ENCODE data around the gene TENM3.

TENM3 gene

GRCh38 chr4:182758273-182758672, 515.1 kb downstream of the TENM3 start:
- DNase-seq: no peak

GRCh38 chr4:182760551-182761043, 517.4 kb downstream of the TENM3 start:
- DNase-seq: no peak

- no peak for DNase-seq
Measured at GRCh38 chr4:182764137-182764536, 520.9 kb downstream of the TENM3 start.

GRCh38 chr4:182764642-182765041, 521.4 kb downstream of the TENM3 start:
- no peak for DNase-seq

GRCh38 chr4:182765987-182766856, 523.0 kb downstream of the TENM3 start:
- no peak for DNase-seq

DNA sequence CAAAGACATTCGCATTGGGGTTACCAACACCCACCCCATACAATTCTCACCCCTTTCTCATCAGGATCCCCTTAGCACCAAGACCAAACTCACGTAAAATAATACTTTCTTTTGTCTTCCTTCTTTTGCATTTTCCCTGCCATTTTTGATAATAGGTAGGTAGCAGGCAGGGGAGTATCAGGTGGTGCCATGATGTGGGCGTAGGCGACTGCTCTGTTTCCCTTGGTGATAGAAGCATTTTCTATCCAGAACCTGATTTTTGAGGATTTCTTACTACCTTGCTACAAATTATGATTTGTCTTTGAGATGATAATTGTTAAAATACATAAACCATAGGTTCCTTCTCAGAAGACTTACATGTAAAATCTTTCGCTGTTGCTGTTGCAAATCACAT, 523.7 kb downstream of the TENM3 start:
- no peak for DNase-seq

- DNase-seq: no peak
Measured at GRCh38 chr4:182768838-182769237, 525.6 kb downstream of the TENM3 start.

DNA sequence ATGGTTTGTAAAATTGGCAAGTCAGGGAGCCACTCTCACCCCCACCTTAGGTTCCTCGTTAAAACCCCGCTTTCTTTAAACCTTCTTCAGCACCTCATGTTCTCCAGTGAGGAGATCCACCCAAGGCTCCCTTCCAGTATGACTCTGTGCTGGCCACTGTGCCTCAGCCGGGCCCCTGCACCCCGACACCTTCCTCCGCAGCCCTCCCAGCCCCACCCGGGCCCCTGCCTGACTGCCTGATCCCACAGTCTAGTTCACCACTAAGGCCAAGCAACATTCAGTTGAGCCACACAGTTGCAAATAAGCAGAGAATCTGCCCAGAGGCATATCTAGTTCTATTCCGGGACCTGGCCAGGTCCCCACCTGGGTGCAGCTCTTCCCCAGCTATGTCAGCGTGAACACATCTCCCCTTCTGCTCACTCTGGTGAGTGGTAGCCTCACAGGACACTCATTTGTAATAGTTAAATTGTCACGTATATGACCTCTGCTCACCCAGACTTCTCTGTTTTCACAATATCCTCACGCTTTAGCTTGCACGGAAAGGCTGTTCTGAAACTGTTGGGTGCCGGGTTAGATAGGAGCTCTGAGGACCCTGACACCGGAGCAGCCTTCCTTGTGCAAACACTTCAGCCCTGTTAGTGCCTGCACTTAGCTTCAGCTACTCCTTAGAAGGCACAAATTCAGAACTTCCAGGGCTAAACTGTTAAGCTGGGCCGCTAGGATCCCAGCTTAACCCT, 527.2 kb downstream of the TENM3 start:
- DNase-seq: no peak

GRCh38 chr4:182770996-182771514, 527.9 kb downstream of the TENM3 start:
- DNase-seq: no peak

- no peak for DNase-seq
Measured at GRCh38 chr4:182775075-182775474, 531.9 kb downstream of the TENM3 start.

GRCh38 chr4:182776376-182777105, 533.3 kb downstream of the TENM3 start:
- no peak for DNase-seq

GRCh38 chr4:182778222-182778982, 535.2 kb downstream of the TENM3 start:
- no peak for DNase-seq

DNA sequence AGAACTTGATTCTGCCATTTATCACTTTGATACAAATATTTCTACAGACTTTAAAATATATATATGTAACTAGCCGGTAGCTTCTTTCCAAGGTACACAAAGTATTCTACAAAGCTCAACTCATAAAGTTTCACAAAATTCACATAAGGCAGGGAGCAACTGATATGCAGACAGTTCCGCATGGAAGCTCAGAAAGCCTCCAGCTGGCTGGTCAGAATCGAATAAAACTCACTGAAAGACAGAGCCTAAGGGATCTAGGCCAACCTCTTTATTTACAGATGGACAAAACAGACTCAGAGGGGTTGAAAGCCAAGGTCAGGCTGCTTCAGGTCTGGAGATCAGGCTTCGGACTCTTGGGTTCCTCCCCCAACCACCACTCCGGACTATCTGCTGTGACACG, 543.8 kb downstream of the TENM3 start:
- DNase-seq: no peak

- DNase-seq: no peak
Measured at GRCh38 chr4:182788201-182788600, 545.0 kb downstream of the TENM3 start.

- DNase-seq: no peak
Measured at GRCh38 chr4:182789529-182789928, 546.3 kb downstream of the TENM3 start.

GRCh38 chr4:182795446-182796238, 552.4 kb downstream of the TENM3 start:
- DNase-seq: no peak

DNA sequence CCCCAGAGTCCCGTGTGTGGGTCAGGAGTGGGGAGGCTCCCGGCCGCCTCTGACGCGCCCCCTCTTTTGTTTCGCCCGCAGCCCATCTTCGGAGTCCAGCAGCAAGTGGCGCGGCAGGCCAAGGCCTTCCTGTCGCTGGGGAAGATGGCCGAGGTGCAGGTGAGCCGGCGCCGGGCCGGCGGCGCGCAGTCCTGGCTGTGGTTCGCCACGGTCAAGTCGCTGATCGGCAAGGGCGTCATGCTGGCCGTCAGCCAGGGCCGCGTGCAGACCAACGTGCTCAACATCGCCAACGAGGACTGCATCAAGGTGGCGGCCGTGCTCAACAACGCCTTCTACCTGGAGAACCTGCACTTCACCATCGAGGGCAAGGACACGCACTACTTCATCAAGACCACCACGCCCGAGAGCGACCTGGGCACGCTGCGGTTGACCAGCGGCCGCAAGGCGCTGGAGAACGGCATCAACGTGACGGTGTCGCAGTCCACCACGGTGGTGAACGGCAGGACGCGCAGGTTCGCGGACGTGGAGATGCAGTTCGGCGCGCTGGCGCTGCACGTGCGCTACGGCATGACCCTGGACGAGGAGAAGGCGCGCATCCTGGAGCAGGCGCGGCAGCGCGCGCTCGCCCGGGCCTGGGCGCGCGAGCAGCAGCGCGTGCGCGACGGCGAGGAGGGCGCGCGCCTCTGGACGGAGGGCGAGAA, 556.5 kb downstream of the TENM3 start:
- no peak for DNase-seq

DNA sequence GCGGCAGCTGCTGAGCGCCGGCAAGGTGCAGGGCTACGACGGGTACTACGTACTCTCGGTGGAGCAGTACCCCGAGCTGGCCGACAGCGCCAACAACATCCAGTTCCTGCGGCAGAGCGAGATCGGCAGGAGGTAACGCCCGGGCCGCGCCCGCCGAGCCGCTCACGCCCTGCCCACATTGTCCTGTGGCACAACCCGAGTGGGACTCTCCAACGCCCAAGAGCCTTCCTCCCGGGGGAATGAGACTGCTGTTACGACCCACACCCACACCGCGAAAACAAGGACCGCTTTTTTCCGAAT, 557.0 kb downstream of the TENM3 start:
- DNase-seq: no peak

DNA sequence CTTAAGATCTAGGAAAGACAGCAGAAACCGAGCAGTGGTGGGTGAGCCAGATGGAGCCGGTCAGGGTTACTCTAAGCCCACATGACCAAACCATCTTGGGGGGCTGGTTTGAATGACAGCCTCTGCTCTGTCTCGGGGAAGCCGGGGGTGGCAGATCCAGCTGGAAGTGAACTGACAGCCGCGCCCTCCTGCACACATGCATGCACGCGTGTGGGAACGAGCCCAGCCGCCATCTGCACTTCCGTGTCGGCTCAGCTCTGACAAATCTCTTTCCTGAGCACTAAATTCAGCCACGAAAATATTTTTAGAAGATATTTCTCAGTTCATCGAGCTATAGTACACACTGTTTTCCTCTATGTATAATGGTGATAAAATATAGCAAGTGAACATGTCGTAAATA, 558.4 kb downstream of the TENM3 start:
- no peak for DNase-seq

DNA sequence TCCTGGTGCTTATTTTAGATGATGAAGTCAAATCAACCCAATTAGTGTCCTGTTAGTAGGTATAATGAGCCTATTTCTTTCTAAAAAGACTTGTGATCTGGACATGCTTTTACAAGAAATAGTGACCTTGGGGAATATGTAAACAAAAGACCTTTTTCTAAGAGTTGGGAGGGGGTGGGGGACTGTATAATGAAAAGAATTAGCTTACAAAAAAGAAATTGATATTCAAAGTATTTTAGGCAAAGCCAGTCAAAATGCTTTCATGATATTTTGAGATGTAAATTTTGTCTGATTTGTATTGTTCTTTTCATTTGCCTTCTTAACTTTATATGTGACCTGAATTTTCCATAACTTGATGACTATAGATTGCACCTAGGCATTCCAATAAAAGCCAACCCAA, 559.4 kb downstream of the TENM3 start:
- no peak for DNase-seq

- no peak for DNase-seq
Measured at GRCh38 chr4:182803235-182803634, 560.0 kb downstream of the TENM3 start.

All from activated CD4-positive, CD25-positive, alpha-beta regulatory T cell treated with anti-CD3 and anti-CD28 coated beads, Interleukin-2, amount 50 U/mL, for 72 hours (primary cell).